GM23338 (cell line): ENCODE measurements around the gene CACNA1C. TPM values are rescaled to one million over a fixed set of nuclear protein-coding genes. Genes with fewer than 3 reads are reported as not detected.

Experiments used
- ATAC-seq: fragments of 200-7000 bp; cut with Tn5 transposase; 3 replicates; pipeline ENCODE4 v1.9.1; 2020
- DNase-seq: peaks from one replicate; pipeline ENCODE4 v3.0.0-alpha.2; 2015; ENCODE audit warnings: low spot score
- H2AFZ ChIP-seq: fragments of 200-600 bp; sonication (generic); 2 replicates; pipeline ENCODE4 v1.8.0; 2016; ENCODE audit warnings: antibody characterized with exemption, mild to moderate bottlenecking, moderate library complexity
- H3F3A ChIP-seq: fragments of 200-600 bp; sonication (generic); replicated peaks from 2 replicates; pipeline ENCODE4 v1.8.0; 2017; ENCODE audit warnings: antibody characterized with exemption, mixed run types, low read depth
- H3K27ac ChIP-seq: fragments of 200-600 bp; sonication (generic); 2 replicates; pipeline ENCODE4 v1.6.1; 2016; ENCODE audit warnings: low read depth
- H3K27me3 ChIP-seq: fragments of 200-600 bp; sonication (generic); 2 replicates; pipeline ENCODE4 v1.8.0; 2016; ENCODE audit warnings: mild to moderate bottlenecking, mixed run types, moderate library complexity; ENCODE audit not compliant: insufficient read depth
- H3K36me3 ChIP-seq: fragments of 200-600 bp; sonication (generic); 2 replicates; pipeline ENCODE4 v1.8.0; 2016; ENCODE audit warnings: mild to moderate bottlenecking; ENCODE audit not compliant: insufficient read depth
- H3K4me1 ChIP-seq: fragments of 200-600 bp; sonication (generic); 2 replicates; pipeline ENCODE4 v1.8.0; 2016; ENCODE audit warnings: mild to moderate bottlenecking, moderate library complexity; ENCODE audit not compliant: insufficient read depth
- H3K4me2 ChIP-seq: fragments of 200-600 bp; sonication (generic); 2 replicates; pipeline ENCODE4 v1.7.1; 2017; ENCODE audit warnings: mixed run types
- H3K4me3 ChIP-seq: fragments of 200-600 bp; sonication (generic); 2 replicates; pipeline ENCODE4 v1.6.1; 2016; ENCODE audit warnings: mixed run types
- H3K79me2 ChIP-seq: fragments of 200-600 bp; sonication (generic); replicated peaks from 2 replicates; pipeline ENCODE4 v1.8.0; 2017; ENCODE audit warnings: mild to moderate bottlenecking; ENCODE audit not compliant: insufficient read depth
- H3K9me2 ChIP-seq: fragments of 200-600 bp; sonication (generic); 2 replicates; pipeline ENCODE4 v1.8.0; 2017; ENCODE audit not compliant: insufficient read depth
- H4K20me1 ChIP-seq: fragments of 200-600 bp; sonication (generic); replicated peaks from 2 replicates; pipeline ENCODE4 v1.8.0; 2017; ENCODE audit warnings: mild to moderate bottlenecking; ENCODE audit not compliant: insufficient read depth
- H3K27ac Mint-ChIP-seq: 2 replicates; pipeline ENCODE4 v1.8.0; 2020; ENCODE audit warnings: inconsistent platforms, mild to moderate bottlenecking, moderate library complexity, mixed read lengths
- H3K27me3 Mint-ChIP-seq: 3 replicates; pipeline ENCODE4 v1.8.0; 2022; ENCODE audit warnings: low read depth, mild to moderate bottlenecking, moderate library complexity, mixed read lengths, inconsistent platforms; ENCODE audit not compliant: insufficient read depth, poor library complexity
- H3K36me3 Mint-ChIP-seq: 3 replicates; pipeline ENCODE4 v1.8.0; 2021; ENCODE audit warnings: low read depth, mild to moderate bottlenecking, inconsistent platforms, moderate library complexity, mixed read lengths
- H3K4me1 Mint-ChIP-seq: 3 replicates; pipeline ENCODE4 v1.8.0; 2020; ENCODE audit warnings: mild to moderate bottlenecking, inconsistent platforms, mixed read lengths
- H3K4me3 Mint-ChIP-seq: 3 replicates; pipeline ENCODE4 v1.8.0; 2021; ENCODE audit warnings: moderate library complexity, mild to moderate bottlenecking, inconsistent platforms, mixed read lengths
- H3K9me3 Mint-ChIP-seq: 3 replicates; pipeline ENCODE4 v1.8.0; 2020; ENCODE audit warnings: moderate library complexity, mild to moderate bottlenecking, inconsistent platforms, mixed read lengths
- CREB1 ChIP-seq: fragments of 250-450 bp; sonication (Bioruptor Pico); IDR thresholded peaks from 2 replicates; pipeline ENCODE4 v1.5.0; 2020; ENCODE audit warnings: low read depth, mild to moderate bottlenecking, moderate library complexity
- ETS1 ChIP-seq: IDR thresholded peaks from 2 replicates; pipeline ENCODE4 v1.6.1; 2016; ENCODE audit warnings: antibody characterized with exemption
- EZH2 ChIP-seq: fragments of 200-600 bp; sonication (generic); IDR thresholded peaks from one replicate; pipeline ENCODE4 v1.8.0; 2017; ENCODE audit warnings: antibody characterized with exemption, mild to moderate bottlenecking, low read depth; ENCODE audit not compliant: unreplicated experiment
- EZH2phosphoT487 ChIP-seq: fragments of 200-600 bp; sonication (generic); IDR thresholded peaks from one replicate; pipeline ENCODE4 v1.8.1; 2018; ENCODE audit warnings: antibody characterized with exemption; ENCODE audit not compliant: unreplicated experiment
- JUNB ChIP-seq: IDR thresholded peaks from one replicate; pipeline ENCODE4 v1.6.1; 2016; ENCODE audit warnings: antibody characterized with exemption; ENCODE audit not compliant: unreplicated experiment
- NANOG ChIP-seq: IDR thresholded peaks from 2 replicates; pipeline ENCODE4 v1.6.1; 2016; ENCODE audit warnings: antibody characterized with exemption, borderline replicate concordance
- POLR2AphosphoS5 ChIP-seq: IDR thresholded peaks from 2 replicates; pipeline ENCODE4 v1.6.1; 2016; ENCODE audit warnings: antibody characterized with exemption, low read depth
- STAT1 ChIP-seq: IDR thresholded peaks from one replicate; pipeline ENCODE4 v1.6.1; 2016; ENCODE audit warnings: antibody characterized with exemption; ENCODE audit not compliant: unreplicated experiment
- ZNF114 ChIP-seq: fragments of 250-450 bp; sonication (Bioruptor Pico); IDR thresholded peaks from 2 replicates; pipeline ENCODE4 v1.5.0; 2020; ENCODE audit warnings: mild to moderate bottlenecking, moderate library complexity
- ZNF331 ChIP-seq: fragments of 250-450 bp; sonication (Bioruptor Pico); IDR thresholded peaks from 2 replicates; pipeline ENCODE4 v1.5.0; 2020; ENCODE audit warnings: low read depth, mild to moderate bottlenecking, moderate library complexity
- ZNF462 ChIP-seq: fragments of 250-450 bp; sonication (Bioruptor Pico); IDR thresholded peaks from 2 replicates; pipeline ENCODE4 v1.5.0; 2020; ENCODE audit warnings: mild to moderate bottlenecking, moderate library complexity
- polyA plus RNA-seq: library from polyadenylated mRNA; unstranded; fragments of >200 nt; fragmentation: Nextera tagmentation; extraction: Ambion mirVana; gene quantifications from 2 replicates; pipeline ENCODE4 v1.2.1, GENCODE V29; 2016
- total RNA-seq: library from RNA; depleted of rRNA; stranded (reverse); fragments of >200 nt; shearing (Covaris generic); gene quantifications from 2 replicates; pipeline ENCODE4 v1.2.3, GENCODE V29; 2014
- TF ChIP-seq, protein P1 (sequence below): IDR thresholded peaks from one replicate; pipeline ENCODE4 v1.6.1; 2018; ENCODE audit warnings: antibody characterized with exemption; ENCODE audit not compliant: unreplicated experiment
- TF ChIP-seq, protein P2 (sequence below), 2 experiments: fragments of 200-600 bp in 1 of 2; sonication (generic) in 1 of 2; conservative IDR thresholded peaks; 2 replicates each; pipeline versions ENCODE4 v1.5.1 to v1.6.1; 2016 to 2017; ENCODE audit warnings: antibody characterized with exemption in 2 of 2, low read depth in 2 of 2, mild to moderate bottlenecking in 2 of 2, moderate library complexity in 1 of 2

Gene CACNA1C
- total and polyA plus RNA-seq, 2 experiments from 2014 or later: 0.78 to 2.1 TPM

- Histone ChIP-seq H3K4me2 (no peak overlapping the region), H4K20me1 (no peaks in the 10 kb centered on the region), H3K9me2 (peaks cover 13% of the 10 kb centered on the region), H2AFZ (no peak overlapping the region), H3K27ac (no peak overlapping the region), H3K4me3 (no peak overlapping the region), H3K4me1 (no peaks in the 10 kb centered on the region), H3F3A (no peaks in the 10 kb centered on the region), H3K79me2 (no peaks in the 10 kb centered on the region), H3K27me3 (no peaks in the 10 kb centered on the region), H3K36me3 (no peaks in the 10 kb centered on the region)
- TF ChIP-seq NANOG: no peak
- TF ChIP-seq POLR2AphosphoS5: no peak
- no peak for TF ChIP-seq EZH2phosphoT487
- no peak for TF ChIP-seq JUNB
- TF ChIP-seq, protein P1, sequence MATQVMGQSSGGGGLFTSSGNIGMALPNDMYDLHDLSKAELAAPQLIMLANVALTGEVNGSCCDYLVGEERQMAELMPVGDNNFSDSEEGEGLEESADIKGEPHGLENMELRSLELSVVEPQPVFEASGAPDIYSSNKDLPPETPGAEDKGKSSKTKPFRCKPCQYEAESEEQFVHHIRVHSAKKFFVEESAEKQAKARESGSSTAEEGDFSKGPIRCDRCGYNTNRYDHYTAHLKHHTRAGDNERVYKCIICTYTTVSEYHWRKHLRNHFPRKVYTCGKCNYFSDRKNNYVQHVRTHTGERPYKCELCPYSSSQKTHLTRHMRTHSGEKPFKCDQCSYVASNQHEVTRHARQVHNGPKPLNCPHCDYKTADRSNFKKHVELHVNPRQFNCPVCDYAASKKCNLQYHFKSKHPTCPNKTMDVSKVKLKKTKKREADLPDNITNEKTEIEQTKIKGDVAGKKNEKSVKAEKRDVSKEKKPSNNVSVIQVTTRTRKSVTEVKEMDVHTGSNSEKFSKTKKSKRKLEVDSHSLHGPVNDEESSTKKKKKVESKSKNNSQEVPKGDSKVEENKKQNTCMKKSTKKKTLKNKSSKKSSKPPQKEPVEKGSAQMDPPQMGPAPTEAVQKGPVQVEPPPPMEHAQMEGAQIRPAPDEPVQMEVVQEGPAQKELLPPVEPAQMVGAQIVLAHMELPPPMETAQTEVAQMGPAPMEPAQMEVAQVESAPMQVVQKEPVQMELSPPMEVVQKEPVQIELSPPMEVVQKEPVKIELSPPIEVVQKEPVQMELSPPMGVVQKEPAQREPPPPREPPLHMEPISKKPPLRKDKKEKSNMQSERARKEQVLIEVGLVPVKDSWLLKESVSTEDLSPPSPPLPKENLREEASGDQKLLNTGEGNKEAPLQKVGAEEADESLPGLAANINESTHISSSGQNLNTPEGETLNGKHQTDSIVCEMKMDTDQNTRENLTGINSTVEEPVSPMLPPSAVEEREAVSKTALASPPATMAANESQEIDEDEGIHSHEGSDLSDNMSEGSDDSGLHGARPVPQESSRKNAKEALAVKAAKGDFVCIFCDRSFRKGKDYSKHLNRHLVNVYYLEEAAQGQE: no peak
- no peak for TF ChIP-seq ZNF331 (CRISPR knock-in tag)
- TF ChIP-seq STAT1: no peak
- TF ChIP-seq CREB1 (CRISPR knock-in tag): no peak
- TF ChIP-seq, protein P2, sequence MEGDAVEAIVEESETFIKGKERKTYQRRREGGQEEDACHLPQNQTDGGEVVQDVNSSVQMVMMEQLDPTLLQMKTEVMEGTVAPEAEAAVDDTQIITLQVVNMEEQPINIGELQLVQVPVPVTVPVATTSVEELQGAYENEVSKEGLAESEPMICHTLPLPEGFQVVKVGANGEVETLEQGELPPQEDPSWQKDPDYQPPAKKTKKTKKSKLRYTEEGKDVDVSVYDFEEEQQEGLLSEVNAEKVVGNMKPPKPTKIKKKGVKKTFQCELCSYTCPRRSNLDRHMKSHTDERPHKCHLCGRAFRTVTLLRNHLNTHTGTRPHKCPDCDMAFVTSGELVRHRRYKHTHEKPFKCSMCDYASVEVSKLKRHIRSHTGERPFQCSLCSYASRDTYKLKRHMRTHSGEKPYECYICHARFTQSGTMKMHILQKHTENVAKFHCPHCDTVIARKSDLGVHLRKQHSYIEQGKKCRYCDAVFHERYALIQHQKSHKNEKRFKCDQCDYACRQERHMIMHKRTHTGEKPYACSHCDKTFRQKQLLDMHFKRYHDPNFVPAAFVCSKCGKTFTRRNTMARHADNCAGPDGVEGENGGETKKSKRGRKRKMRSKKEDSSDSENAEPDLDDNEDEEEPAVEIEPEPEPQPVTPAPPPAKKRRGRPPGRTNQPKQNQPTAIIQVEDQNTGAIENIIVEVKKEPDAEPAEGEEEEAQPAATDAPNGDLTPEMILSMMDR (conservative IDR thresholded peaks at IDR 0.05; ENCODE audit: low read depth in 2 of 2): no peak
- no peak for TF ChIP-seq EZH2
- no peak for TF ChIP-seq ETS1
- no peak for TF ChIP-seq ZNF114 (CRISPR knock-in tag)
- TF ChIP-seq ZNF462 (CRISPR knock-in tag): no peak
- H3K27me3 Mint-ChIP-seq: peaks cover 2% of the 10 kb centered on the region
- DNase-seq (no peak), ATAC-seq (no peak)
- peaks cover 10% of the 10 kb centered on the region for H3K9me3 Mint-ChIP-seq
- peaks cover 4% of the 10 kb centered on the region; the same call in 2 of the 3 replicates for H3K36me3 Mint-ChIP-seq
- no peak overlapping the region for H3K27ac Mint-ChIP-seq
- peaks cover 11% of the 10 kb centered on the region for H3K4me1 Mint-ChIP-seq
- no peak overlapping the region for H3K4me3 Mint-ChIP-seq
Observed at GRCh38 chr12:2429032-2429431, 376.2 kb downstream of the CACNA1C start.
